Putamen (tissue), 1 donor: ENCODE data around the gene PRDM15.
"Not testable (repeated sequence)": the region's sequence is repeated elsewhere in the genome, so short reads cannot be mapped to it uniquely, and the experiment has no call there.

Source experiments
- DNase-seq: peaks from one replicate; pipeline ENCODE4 v3.0.0-alpha.2; 2016; ENCODE audit warnings: low spot score

The PRDM15 gene

GRCh38 chr21:41805038-41805437 is 74.1 kb downstream of the PRDM15 start:
- no peak for DNase-seq

GRCh38 chr21:41804381-41804780 is 74.8 kb downstream of the PRDM15 start:
- DNase-seq = no peak

GRCh38 chr21:41803316-41803715 is 75.8 kb downstream of the PRDM15 start:
- no peak for DNase-seq

GRCh38 chr21:41802684-41803083 is 76.5 kb downstream of the PRDM15 start:
- peak; percentile 58 for DNase-seq

- DNase-seq = no peak
Measured at GRCh38 chr21:41802198-41802584, 77.0 kb downstream of the PRDM15 start.

- DNase-seq = no peak
Measured at GRCh38 chr21:41801321-41802197, 77.6 kb downstream of the PRDM15 start.

- DNase-seq = no peak
Measured at GRCh38 chr21:41800425-41801320, 78.5 kb downstream of the PRDM15 start.

- DNase-seq = no peak
Measured at GRCh38 chr21:41799763-41800162, 79.4 kb downstream of the PRDM15 start.

- DNase-seq = no peak
Measured at GRCh38 chr21:41798326-41798725, 80.8 kb downstream of the PRDM15 start.

GRCh38 chr21:41796476-41797080 is 82.6 kb downstream of the PRDM15 start:
- DNase-seq = no peak

GRCh38 chr21:41795726-41796125 is 83.4 kb downstream of the PRDM15 start:
- no peak for DNase-seq

GRCh38 chr21:41794600-41794999 is 84.5 kb downstream of the PRDM15 start:
- no peak for DNase-seq

- no peak for DNase-seq
Measured at GRCh38 chr21:41792711-41793110, 86.4 kb downstream of the PRDM15 start.

GRCh38 chr21:41786509-41786987 is 92.6 kb downstream of the PRDM15 start:
- DNase-seq = no peak

GRCh38 chr21:41785262-41785661 is 93.9 kb downstream of the PRDM15 start:
- not testable (repeated sequence) for DNase-seq

- DNase-seq = no peak
Measured at GRCh38 chr21:41784456-41785102, 94.6 kb downstream of the PRDM15 start.

- DNase-seq = no peak
Measured at GRCh38 chr21:41783476-41784180, 95.5 kb downstream of the PRDM15 start.

- DNase-seq = no peak
Measured at GRCh38 chr21:41781050-41781410, 98.1 kb downstream of the PRDM15 start.

- DNase-seq = no peak
Measured at GRCh38 chr21:41780337-41781049, 98.7 kb downstream of the PRDM15 start.

- no peak for DNase-seq
Measured at GRCh38 chr21:41779659-41780058, 99.5 kb downstream of the PRDM15 start.
